Fibroblast of peridontal ligament (primary cell): ENCODE data around the gene DENND11.
"Not testable (repeated sequence)": the region's sequence is repeated elsewhere in the genome, so short reads cannot be mapped to it uniquely, and the experiment has no call there.

Experiments
- DNase-seq: peaks from one replicate; pipeline ENCODE4 v3.0.0-alpha.2; 2010; ENCODE audit errors: extremely low read depth

DENND11 gene

GRCh38 chr7:141706239-141707064, 4.5 kb upstream of the DENND11 start:
- no peak for DNase-seq

DNA sequence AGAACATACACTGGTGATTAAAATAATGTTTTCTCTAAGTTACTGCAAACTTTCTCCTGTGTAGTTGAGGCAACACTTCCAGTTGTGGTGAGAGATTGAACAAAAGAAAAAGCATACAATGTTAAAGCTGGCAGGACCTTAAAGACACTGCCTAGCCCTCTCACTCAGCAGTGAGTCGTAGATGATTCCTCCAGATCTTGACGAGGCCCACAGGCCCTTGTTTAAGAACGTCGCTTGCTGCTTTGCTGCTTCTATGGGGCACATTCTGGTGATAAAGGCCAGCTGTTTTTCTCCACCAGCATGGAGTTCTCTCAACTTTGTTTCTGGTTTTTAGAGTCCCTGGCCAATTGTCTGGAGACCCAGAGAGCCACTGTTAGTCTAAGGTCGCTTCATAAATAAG, 2.8 kb upstream of the DENND11 start:
- DNase-seq, result no peak

GRCh38 chr7:141704112-141704511, 2.1 kb upstream of the DENND11 start:
- DNase-seq, result no peak

- no peak for DNase-seq
Measured at GRCh38 chr7:141702892-141703291, 926 bp upstream of the DENND11 start.

GRCh38 chr7:141701489-141702046, 398 bp downstream of the DENND11 start:
- DNase-seq, result no peak

GRCh38 chr7:141700848-141701371, 1.1 kb downstream of the DENND11 start:
- DNase-seq, result no peak

GRCh38 chr7:141700296-141700847, 1.6 kb downstream of the DENND11 start:
- DNase-seq, result no peak

DNA sequence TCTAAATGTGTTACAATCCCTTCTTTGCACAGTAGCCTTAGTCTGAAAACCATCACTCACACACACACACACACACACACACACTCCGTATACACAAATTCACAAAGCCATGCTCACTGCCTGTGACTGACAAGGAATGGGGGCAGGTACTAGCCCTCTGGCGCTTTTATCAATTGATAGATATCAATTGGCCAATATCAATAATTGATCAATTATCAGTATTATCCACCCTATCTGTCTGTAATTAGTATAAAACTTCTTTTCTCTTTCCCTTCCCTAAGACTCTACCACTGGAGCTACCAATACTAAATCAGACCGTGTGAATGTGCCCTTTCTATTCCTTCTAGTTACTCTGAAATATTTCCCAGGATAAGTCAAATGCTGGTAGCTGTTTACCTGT, 2.1 kb downstream of the DENND11 start:
- DNase-seq, result no peak

- DNase-seq, result no peak
Measured at GRCh38 chr7:141698247-141699015, 3.5 kb downstream of the DENND11 start.

- no peak for DNase-seq
Measured at GRCh38 chr7:141697211-141697871, 4.6 kb downstream of the DENND11 start.

GRCh38 chr7:141696348-141696747, 5.6 kb downstream of the DENND11 start:
- DNase-seq, result no peak

DNA sequence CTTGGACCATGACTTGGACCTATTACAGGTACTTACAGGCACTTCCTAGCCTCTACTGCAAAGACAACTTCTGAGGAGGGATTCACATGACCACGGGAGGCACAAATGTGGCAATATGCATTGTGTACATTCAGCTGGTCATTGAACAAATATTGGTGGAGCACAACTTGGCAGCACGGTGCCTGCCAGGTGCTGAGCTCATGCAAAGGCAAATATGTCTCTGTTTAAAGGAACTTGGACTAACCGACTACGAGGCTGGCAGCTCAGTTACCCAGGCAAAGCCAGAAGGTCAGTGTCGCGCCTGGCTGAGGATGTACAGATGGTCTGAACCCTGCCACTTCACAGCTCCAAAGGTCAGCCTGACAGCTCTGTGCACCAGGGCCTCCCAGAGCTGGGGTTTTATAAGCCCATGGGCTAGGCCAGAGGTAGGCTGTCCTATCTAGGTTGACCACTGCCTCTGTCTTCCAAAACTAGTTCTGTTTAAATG, 6.1 kb downstream of the DENND11 start:
- no peak for DNase-seq

DNA sequence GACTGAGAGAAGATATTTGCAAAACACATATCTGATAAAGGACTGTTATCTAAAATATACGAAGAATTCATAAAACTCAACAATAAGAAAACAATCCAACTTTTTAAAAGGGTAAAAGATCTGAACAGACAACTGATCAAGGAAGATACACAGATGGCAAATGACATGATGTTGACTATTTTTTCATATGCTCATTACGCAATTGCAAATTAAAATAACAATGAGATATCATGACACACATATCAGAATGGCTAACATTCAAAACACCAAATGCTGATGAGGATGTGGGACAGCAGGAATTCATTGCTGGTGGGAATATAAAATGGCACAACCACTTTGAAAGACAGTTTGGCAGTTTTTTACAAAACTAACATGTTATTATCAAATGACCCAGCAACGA, 8.9 kb downstream of the DENND11 start:
- no peak for DNase-seq

GRCh38 chr7:141691961-141692360, 10.0 kb downstream of the DENND11 start:
- DNase-seq, result no peak

DNA sequence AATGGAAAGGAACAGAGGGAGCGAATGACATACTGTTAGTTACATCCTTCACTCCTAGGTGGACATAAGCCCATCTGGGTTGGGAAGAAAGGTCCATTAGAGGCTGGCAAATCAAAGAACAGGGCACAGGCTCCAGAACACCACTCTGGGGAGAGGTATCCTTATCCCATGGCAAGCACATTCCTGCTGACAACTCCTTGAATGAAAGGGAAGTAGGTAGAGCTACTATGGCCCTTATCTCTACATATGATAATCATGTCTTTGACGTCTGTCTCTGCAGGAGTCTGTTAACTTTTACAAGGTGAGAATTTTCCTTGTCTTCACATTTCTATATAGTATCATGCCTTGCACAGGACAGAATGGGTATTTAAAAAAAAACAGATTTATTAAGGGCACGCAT, 10.4 kb downstream of the DENND11 start:
- no peak for DNase-seq

DNA sequence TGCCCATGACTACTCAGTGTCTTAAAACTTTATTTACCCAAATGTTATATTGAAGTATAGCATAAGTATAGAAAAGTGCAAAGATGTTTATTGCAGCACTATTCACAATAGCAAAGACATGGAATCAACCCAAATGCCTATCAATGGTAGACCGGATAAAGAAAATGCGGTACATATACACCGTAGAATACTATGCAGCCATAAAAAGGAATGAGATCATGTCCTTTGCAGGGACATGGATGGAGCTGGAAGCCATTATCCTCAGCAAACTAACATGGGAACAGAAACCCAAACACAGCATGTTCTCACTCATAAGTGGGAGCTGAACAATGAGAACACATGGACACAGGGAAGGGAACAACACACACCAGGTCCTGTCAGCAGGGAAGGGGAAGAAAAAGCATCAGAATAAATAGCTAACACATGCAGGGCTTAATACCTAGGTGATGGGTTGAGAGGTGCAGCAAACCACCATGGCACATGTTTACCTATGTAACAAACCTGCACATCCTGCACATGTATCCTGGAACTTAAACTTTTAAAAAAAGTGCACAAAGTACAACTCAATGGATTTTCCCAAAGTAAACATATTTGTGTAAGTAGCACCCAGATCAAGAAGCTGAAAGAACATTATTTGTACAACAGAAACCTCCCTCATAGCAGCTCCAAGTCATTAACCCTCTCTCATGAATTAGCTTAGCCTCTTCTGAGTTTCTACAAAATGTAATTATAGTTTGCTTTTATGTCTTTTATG, 12.7 kb downstream of the DENND11 start:
- not testable (repeated sequence) for DNase-seq

GRCh38 chr7:141688043-141688442, 13.9 kb downstream of the DENND11 start:
- no peak for DNase-seq

DNA sequence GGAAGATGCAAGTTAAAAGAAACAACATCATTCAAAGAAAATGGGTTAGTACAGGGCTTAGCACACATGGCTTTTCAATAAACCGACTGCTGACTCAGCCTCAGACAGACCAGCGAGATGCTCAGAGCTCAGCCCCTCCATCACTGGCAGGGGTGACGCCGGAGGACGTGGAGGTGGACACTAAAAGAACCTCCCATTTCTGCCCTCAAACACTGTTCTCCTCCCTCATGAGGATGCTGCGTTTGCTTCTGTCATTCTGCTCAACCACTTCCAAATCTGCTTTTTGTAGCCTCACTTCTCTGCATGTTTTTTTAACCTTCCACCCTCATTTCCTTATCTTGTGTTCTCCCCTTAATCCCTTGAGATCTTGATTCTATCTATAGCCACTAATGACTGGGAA, 15.3 kb downstream of the DENND11 start:
- DNase-seq, result no peak

- no peak for DNase-seq
Measured at GRCh38 chr7:141686074-141686473, 15.9 kb downstream of the DENND11 start.

DNA sequence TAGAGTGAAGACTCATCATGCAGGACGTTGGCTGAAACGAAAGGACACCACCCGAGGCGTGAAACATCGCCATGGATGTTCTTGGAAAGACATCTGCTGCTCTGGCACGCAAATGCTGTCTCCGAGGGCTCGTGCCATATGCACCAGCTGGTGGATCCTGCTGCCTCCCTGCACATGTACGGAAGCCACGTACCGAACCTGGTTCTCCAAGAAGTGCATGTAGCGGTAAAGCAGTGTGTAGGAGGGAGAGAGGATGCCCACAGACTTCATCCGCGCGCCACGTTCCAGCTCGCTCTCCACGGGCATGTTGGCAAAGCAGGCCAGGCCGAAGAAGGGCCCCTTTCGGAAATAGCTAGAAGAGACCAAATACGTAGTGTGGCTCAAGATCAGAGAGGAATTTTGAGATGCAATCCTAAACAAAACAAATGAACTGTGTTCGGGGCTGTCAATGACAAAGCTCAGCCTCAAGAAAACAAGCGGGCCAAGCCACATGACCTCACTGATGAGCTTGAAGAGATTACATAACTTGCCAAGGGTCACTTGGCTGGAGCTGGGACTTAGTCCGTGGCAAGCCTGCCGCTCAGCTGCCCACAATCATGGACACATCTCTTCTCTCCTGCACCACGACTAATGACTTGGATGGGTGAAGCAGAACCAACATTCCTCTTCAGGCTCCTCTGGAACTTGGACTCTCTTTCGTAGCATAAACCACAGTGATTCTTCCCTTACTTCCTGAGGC, 16.5 kb downstream of the DENND11 start:
- no peak for DNase-seq
